Measurements from ENCODE around the gene GSKIP.
A peak's percentile ranks its signal among the peaks of the same experiment; 100 is the strongest.

GSKIP gene

DNA sequence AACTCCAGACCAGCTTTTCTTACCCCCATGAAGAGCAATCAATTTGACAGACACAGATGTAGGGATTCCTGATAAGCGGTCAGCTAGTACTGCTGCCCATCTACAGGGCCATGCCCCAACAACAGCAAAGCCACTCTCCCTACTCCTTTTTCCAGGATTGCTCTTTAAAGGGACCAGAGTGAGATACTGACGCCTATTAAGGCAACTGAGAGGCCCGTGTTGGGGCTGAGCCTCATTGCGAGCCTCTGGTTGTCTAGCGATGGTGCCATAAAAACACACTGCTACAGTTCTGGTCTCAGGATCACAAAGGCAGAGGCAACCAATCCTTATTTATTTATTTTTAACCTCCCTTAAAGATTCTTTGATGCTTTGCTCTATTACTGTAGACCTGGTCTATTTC is 59.7 kb downstream of the GSKIP start:
- DNase-seq = no peak

DNA sequence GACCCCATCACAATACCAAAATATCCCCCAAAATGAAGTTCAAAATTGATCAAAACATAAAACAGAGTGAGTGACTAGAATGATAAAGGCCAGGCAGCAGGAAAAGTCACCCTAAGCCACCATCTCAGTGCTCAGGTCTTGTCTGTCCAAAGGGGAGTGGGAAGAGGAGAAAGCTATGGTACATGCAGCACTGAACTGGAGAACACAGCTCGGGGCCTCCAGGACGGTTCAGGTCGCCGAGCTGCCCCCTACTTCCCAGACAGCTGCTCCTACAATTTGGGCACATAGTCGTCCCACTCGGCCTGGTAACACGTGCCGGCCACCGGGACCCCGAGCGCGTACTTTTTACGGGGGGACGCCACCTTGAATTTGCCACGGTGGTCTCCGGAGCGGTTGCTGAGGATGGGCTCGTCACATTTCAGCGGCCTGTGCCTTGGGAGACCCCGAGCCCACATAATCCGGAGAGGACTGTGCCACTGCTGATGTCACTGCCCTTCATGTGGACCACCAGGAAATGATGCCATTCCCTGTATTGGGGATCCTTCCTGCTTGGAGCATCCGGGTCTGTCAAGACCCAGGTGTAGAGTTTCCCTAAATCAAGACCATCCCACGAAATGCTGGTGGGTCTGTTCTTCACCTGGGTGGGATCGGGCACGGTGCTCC is 60.3 kb downstream of the GSKIP start:
- DNase-seq = no peak

DNA sequence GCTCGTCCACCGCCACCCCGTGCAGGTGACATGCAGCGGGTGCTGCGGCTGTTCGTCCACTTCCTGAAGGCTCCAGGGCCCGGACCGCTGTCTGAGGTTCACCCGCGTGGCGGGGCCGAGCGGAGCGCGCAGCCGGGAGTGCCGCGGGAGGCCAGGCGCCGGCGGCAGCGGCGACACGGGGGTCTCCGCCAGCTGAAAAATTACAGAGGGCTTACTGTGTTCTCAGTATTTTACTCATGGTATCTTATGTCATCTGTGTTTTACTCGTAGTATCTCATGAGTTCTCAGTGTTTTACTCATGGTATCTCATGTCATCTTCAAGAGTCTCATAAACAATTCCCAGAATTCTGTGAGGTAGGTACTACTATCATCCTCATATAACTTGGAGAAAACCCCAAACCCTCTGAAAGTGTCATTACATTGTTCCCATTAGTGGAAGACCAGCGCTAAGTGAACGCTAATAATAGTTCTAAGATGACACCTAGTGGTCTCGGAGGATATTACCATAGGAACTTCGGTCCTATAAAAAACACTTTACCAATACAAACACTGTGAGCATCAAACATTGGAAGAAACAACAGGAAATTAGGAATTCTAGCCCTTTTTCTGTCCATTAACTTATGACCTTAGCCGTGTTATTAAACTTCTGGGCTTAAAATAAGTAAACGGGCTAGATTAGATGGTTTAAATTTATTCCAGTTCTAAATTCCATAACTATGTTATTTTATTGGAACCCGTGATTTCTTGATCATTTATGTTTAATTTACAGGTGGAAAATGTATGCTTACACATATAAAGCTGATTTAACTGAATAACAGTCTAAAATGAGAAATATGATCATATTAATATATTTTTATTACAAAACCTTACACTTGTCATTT is 61.0 kb downstream of the GSKIP start:
- DNase-seq = peak; percentile 75

DNA sequence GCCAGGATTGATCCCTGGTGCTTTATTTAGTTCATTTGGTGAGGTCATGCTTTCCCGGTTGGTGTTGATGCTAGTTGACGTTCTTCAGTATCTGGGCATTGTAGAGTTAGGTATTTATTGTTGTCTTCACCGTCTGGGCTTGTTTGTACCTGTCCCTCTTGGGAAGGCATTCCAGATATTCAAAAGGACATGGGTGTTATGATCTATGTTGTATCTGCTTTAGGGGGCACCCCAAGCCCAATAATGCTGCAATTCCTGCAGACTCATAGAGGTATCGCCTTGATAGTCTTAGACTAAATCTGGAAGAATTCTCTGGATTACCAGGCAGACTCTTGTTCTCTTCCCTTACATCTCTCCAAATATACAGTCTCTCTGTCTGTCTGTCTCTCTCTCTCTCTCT is 70.7 kb downstream of the GSKIP start:
- no peak for DNase-seq

Measured in NCI-H1092 treated with DMSO at 0.1 percent for 48 hours (cell line).